Measurements from ENCODE around the gene KIF2A.

GRCh38 chr5:62289813-62290212, 16.2 kb upstream of the KIF2A start:
- TF ChIP-seq CTCF (IDR thresholded peaks at IDR 0.05; ENCODE audit: low read length) (no peak), EZH2 (optimal IDR thresholded peaks at IDR 0.05; ENCODE audit: low read depth, low read length) (no peak)

All from MM.1S (cell line).